Hematopoietic multipotent progenitor cell (in vitro differentiated cells): Measurements from ENCODE around the gene JARID2. TPM values are rescaled to one million over a fixed set of nuclear protein-coding genes. Genes with fewer than 3 reads are reported as not detected.
A peak's percentile ranks its signal among the peaks of the same experiment; 100 is the strongest.

Experiments used
- DNase-seq, 3 donors: peaks; one replicate each; pipeline ENCODE4 v3.0.0-alpha.2; 2011 to 2015; ENCODE audit warnings: low read depth in 2 of 3, low spot score in 2 of 3
- total RNA-seq: library from RNA; depleted of rRNA; stranded (reverse); fragments of >200 nt; gene quantifications from one replicate; pipeline ENCODE4 v1.2.3, GENCODE V29; 2012

JARID2 gene
- total RNA-seq, 1 donor = 43.4 TPM

DNA sequence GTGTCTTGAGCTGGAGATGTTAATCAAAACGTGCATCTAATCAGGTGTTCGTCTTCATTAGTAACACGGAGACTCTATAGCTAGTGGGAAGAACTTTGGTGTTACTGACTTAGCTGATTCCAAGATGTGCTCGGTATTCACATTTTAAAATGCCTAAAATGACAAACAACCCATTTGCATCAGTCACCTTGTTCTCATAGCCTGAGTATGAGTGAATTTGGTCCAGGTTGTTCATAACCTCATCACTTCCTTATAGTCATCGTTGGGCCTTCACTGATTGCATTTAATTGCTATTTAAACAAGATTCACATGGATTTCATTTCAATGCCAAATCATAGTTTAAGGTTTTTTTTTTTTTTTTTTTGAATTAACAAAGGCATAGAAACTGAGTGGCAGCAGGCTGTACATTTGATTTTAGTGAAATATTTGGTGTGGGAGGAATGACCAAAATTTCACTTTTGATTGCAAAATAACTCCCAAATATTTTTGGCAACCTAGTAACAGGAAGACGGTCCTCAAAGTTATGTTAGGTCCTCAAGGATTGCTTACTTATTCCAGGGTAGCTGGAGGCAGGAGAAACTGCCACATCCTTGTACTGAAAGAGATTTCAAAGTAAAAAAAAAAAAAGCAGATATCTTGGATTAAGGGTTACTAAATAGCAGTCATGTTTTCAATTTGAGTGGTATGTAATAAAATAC, 104.7 kb downstream of the JARID2 start:
- DNase-seq = no peak

DNA sequence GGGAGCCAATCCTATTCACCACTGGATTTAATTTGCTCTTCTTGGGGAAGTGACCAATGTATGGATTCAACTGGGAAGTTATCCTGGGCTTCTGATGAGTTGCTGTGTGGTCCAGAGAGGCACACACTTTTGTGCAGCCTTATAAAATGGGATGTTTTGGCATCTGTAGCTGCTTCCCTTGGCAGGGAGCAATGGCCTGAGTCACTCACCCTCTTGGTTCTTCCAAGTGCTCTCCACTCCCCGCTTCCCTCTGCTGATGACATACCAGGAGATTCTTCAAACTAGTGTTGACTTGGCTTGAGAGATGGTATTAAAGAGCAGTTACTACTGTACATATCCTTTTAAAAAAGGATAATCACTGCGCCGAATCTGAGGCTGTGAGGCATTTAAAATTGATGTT, 105.8 kb downstream of the JARID2 start:
- no peak for DNase-seq

DNA sequence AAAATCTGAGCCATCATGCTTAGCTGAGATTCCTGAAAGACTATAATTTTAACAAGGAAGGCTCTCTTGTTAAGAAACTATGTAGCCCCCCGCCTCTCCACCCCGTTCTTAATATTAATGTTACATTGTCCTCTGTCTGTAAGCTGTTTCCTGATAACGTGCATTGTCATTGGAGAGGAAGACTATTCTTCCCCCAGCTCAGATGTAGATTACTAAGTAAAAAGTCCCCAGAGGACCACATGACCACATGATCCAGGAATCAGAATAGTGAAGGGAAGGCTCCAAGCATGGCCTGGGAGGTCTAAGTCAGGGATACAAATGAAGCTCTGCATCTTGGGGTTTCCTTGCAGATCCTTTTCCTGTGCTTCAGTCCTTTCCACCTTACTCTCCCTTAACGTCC, 106.4 kb downstream of the JARID2 start:
- peak in 1 of 3 donors; percentile 48 for DNase-seq

DNA sequence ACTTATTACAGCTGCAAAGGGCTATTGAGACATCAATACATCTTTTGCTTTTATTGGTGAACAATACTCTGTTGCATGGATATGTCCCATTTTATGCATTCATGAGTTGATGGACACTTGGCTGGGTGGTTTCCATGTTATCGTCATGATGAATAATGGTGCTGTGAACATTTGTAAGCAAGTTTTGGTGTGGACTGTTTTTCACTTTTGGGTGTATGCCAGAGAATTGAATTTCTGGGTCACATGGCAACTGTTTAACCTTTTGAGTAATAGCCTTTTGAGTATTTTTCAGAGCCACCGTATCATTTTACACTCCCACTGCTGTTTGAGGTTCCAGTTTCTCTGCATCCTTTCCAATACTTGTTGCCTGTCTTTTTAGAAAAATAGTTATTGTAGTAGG, 107.0 kb downstream of the JARID2 start:
- DNase-seq = no peak

DNA sequence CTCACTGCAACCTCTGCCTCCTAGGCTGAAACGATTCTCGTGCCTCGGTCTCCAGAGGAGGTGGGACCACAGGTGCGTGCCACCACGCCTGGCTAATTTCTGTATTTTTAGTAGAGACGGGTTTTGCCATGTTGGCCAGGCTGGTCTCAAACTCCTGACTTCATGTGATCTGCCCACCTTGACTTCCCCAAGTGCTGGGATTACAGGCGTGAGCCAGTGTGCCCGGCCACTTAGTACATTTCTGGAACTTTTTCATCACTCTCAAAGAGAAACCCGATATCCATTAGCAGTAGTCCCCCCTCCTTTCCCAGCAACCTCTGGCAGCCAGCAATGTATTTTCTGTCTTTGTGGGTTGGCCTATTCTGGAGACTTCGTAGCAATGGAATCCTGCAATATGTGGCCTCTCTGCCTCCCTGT, 109.8 kb downstream of the JARID2 start:
- DNase-seq = no peak

DNA sequence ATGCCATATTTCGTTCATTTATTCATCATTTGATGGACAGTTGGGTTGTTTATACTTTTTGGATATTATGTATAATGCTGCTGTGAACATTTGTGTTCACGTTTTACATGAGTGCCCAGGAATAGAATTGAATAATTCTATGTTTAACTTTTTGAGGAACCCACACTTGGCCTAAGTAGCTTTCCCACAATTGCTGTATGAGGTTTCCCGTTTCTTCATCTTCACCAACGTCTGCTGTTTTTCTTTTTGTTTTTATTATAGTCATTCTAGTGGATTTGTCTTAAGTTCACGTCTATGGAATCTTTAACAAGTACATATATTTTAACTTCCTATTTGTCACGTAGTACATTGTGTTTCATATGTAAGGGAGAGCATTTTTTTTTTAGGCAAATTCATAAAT, 110.3 kb downstream of the JARID2 start:
- no peak for DNase-seq

DNA sequence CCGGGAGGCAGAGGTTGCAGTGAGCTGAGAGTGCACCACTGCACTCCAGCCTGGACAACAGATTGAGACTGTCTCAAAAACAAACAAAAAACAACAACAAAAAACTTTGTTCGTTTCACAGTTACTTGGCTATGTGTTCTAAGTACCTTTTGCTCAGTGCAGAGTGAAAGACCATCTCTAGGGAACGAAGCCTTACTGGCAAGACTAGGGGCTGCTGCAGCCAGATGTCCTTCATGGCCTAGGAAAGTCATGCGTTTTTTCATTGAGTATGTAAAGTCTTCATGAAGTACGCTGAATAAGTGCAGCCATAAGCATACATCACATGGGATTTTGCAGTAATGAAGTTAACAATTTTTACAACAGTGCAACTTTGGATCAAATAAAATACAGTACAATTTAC, 111.1 kb downstream of the JARID2 start:
- no peak for DNase-seq

DNA sequence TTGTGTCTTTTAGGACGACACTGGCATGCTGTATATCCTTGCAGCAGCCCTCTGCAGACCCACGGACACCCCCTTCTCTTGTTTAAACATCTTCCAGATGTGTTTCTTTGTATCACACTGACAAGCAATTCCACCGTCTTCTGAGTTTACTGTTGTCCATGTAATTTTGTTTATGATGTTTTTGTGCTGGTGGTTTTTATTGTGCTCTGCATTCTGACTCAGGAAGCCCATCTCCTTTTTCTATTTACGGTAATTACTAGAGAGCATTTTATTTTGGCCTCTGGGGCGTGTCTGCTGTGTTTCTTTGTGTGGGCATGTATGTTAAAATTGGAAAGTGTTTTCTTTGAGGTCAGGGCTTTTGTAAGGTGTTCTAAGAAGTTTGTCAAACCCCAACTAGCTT, 111.9 kb downstream of the JARID2 start:
- DNase-seq = no peak

DNA sequence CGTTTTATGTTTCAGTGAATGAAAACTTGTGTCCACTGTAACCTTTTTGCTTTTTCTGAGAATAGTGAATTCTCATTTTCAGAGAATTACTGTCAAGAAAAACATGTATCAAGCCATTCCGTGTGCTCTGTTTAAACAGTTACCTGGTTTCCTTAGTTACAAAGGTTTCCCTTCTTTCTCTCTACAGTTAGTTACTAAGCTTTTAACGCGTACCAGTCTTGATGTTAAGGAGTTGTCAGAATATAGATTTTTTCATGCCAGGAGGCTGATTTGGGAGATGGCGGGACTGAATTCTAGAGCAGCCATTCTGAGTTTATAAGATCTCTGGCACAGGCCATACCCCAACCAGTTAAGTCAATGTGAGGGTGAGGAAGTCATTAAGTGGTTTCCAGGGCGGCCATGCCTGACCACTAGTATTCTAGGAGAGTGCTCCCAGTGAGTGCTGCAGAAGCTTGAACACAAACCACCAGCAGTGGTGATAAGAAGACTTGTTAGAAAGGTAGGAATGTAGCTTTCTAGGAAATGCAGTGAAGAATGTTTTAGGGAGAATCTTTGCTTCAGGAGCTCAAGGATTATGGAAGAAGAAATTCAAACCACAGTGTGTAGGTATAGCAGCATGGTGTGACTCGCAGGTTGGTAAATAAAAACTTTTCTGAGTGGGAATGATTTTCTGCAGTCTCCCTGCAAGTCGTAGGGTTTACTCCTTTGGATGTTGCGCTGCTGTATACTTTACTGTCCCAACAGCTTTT, 112.9 kb downstream of the JARID2 start:
- no peak for DNase-seq

DNA sequence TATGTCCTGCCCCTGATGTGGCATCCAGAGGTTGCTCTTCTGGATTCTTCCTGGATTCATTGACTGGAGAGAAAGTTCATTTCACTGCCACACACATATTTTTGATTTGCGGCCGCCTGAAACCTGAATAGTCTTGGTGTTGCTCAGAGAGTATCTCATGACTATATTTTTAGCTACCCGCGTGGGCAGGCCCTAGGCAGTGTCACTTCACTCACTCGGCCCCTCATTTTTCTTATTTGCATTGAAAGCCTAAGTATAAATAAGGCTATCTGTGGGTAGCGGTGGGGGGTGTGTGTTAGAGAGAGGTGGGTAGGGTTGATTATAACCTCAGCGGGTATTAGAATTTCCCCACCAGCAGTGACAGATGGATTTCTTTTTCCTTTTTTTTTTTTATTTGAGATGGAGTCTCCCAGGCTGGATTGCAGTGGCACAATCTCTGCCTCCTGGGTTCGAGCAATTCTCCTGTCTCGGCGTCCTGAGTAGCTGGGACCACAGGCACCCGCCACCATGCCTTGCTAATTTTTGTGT, 113.5 kb downstream of the JARID2 start:
- no peak for DNase-seq

DNA sequence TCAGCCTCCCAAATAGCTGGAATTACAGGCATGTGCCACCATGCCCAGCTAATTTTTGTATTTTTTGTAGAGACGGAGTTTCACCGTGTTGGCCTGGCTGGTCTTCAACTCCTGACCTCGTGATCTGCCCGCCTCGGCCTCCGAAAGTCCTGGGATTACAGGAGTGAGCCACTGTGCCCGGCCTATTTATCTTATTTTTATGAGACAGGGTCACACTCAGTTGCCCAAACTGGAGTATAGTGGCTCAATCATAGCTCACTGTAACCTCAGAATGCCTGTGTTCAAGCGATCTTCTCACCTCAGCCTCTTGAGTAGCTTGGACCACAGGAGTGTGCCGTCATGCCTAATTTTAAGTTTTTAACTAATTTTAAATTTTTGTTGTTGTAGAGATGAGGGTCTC, 114.4 kb downstream of the JARID2 start:
- DNase-seq = no peak

DNA sequence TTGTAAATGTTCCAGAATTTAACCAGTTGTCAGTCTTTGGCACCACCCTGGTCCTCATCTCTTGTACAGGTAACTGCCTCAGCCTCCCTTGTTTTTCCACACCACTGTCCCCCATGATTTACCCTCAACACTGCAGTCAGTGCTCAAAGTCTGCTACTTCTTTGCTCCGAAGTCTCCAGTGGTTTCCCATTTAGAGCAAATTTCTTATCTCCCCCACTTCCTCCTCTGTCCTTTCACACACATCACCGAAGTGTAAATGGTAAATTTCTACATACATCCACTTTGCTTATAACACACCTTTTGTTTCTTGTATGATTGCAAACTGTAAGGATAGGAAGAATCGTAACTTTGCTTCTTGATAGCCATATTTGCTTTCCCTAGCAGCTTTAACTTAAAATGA, 115.3 kb downstream of the JARID2 start:
- DNase-seq = no peak

DNA sequence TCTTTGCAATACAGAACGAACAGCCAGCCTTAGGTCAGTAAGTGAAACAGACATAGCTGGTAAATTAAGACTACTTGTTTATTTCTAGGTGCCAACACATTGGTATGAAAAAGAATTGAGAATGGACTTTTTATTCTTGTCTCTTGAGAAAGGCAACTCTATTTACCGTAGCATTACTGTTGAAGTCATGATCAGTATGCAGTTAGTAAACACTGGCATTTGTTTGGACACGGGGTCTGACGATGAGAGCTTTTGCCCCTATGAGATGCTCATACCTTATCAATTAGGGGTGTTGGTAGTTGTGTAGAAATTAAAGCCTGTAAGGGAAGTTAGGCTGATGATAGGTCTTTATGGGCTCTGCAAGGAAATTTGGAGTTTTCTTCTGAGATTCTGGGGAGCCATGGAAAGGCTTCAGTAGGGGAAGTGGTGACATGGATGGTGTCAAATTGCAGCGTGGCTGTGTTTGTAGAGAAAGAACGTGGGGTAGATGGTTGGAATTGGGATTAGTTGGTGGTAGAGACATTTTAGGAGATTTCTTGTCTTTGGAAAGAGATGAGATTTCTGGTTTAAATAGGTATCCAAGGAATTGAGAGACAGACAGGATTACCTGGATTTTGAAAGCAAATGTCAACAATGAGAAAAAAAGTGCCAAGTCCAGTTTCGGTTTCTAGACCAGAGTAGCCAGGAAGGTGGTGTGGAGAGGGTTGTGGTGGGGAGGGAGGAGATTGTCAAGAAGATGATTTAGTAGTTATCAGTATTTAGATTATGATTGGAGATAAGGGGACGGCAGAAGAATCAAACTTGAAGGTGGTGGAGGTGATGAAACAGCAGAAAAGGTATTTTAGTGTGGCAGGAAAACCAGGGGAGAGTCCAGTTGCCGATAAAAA, 116.6 kb downstream of the JARID2 start:
- DNase-seq = no peak

DNA sequence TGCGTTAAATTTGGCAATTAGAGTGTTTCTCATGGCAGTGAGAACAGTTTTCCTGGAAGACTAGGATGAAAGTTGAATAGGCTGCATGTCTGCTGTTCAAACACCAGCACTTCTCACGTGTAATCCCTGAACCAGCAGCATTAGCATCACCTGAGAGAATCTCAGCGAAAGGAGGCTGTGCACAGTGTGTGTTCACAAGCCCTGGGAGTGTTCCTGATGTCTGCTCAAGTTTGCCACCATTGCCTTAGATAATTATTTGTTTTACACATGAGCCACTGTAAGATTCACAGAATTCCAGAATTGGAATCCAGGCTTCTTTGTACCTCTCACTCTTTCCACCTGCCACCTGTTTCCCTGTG, 117.3 kb downstream of the JARID2 start:
- DNase-seq = no peak

DNA sequence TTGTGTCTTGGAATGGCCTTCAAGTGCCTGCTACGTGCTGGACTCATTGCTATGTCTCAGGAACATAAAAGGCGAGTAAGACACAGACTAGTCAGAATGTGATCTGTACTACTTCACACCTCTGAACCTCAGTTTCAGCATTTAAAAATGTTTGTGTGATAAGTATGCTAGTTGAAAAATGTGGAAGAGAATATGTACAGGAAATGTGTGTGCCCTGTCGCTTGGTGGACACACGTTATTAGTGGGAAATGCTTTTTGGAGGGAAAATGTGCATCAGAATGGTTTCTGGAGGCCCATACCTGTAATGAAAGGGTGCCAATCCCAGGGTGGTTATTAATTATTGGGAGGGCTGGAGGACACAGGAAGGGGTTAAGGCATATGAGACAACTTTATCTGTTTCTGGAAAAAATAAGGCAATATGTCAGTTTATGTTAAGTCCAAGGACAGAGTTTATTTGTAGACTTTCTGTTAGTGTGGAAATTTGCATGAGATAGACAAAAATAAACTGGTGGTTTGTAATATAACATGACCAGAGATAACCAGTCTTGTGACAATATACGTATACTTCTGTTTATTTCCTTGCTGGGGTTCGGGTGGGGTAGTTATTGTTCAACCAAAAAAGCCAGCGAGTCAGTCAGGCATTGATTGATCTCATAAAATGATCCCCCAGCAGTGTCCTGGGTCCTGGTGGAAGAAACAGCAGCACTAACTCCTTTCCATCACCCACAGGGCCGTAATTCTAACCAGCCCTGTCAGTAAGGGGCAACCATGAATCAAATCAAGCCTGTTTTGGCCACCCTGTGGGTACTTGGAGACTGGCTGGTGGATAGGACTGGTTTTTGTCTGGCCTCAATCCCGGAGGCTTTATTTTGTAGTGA, 117.9 kb downstream of the JARID2 start:
- DNase-seq = peak in 1 of 3 donors; percentile 31

DNA sequence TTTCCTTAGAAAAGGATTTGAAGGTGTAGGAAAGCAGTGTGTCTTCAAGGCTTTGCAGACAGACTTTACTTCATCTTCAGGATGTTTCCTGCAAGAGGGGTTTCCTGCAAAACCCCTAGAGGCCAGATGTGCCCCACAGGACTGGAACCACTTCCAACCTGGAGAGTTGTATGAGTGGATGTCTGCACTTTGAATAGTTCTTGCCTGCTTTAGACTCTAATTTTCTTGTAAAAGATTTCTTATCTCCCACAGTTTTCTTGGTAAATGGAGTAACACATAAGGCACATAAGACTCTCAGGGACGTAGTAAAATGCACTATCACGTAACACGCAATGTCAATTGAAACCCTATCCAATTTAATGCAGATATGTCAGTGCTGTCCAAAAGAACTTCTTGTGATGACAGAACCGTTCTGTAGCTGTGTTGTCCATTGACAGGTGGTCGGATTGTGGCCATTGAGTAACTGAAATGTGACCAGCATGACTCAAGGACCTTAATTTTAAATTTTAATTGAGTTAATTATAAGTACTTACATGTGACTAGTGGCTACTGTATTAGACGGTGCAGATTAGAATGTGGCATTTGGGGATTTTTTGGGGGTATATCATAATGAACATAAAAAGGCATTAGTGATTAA, 118.7 kb downstream of the JARID2 start:
- DNase-seq = no peak

DNA sequence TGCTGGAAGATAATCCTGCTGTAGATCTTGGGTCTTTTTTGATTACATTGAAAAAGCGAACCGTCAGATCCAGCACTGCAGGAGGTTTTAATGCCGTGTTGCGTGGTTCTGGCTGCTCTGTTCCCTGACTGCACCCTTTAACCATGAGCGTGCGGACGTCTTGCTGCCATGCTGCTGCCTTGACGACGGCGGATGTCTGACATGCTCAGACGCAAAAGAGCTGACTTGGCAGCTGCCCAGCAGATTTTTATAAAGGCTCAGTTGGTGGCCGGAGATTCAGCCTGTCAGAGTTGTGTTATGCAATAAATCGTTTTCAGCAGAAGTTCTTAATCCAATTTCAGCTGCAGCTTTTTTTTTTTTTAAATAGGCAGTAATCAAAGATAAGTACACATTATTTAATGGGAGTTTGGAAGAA, 119.4 kb downstream of the JARID2 start:
- peak; percentile 34 to 93 (median 90) for DNase-seq

DNA sequence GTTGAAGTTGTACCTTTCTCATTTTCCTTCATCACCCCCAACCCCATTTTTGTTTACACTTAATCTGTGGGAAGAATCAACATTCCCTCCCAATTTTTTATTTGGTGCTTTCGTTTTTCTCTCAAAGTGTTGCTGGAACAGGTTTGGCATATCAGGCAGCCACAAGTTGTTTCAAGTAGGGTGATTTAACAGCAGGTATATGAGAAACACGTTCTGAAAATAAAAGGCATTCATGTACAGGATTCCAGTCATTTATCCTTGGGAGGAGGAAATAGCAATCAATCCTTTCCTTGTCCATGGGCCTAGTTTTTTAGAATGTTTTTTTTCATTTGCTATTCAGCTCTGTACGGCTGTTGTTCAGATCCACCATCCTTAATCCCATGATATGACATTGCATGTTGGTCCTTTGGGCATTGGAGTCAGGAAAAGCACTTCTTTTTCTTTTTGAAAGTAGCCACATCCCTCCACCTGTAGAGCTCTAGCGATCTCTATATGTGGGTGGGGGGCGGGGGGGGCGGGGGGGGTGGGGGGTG, 120.2 kb downstream of the JARID2 start:
- DNase-seq = no peak

DNA sequence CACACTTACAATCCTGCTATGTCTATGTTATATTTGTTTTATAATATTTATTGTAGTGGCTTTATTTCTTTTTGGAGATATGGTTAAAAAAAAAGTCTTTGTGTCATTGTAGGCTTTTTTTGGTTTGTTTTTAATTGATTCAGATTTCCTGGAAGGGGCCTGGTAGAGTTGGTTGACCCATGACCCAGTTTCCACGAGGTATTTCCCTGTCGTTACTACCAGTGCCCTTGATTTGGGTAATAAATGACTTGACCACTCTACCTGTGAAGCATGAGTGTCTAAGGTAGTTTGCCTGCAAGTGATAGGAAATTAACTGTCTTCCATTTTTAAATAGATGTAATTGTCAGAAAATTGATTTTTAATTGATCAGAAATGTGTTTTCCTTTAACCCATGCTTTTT, 121.0 kb downstream of the JARID2 start:
- no peak for DNase-seq
